Ovary (tissue), 9 donors: ENCODE results near the gene FAM3C. TPM values are rescaled to one million over a fixed set of nuclear protein-coding genes. Genes with fewer than 3 reads are reported as not detected.
"Not testable (repeated sequence)": the region's sequence is repeated elsewhere in the genome, so short reads cannot be mapped to it uniquely, and the experiment has no call there.

ENCODE experiments used
- DNase-seq, 5 donors: peaks; one replicate each; pipeline ENCODE4 v3.0.0-alpha.2; 2019 to 2020
- H3K27ac ChIP-seq, 2 donors: fragments of 200-600 bp; one replicate each; pipeline versions ENCODE4 v1.5.1 to v1.8.0; 2019 to 2022
- H3K27me3 ChIP-seq: fragments of 200-600 bp; one replicate; pipeline ENCODE4 v1.8.0; 2022
- H3K36me3 ChIP-seq: fragments of 200-600 bp; sonication (generic); one replicate; pipeline ENCODE4 v1.5.1; 2019
- H3K4me1 ChIP-seq: one replicate; pipeline ENCODE4 v1.8.1; 2013; ENCODE audit warnings: mild to moderate bottlenecking, moderate library complexity; ENCODE audit not compliant: insufficient read depth
- H3K4me3 ChIP-seq: fragments of 200-600 bp; sonication (generic); one replicate; pipeline ENCODE4 v1.5.1; 2017
- H3K9me3 ChIP-seq, 2 donors: fragments of 200-600 bp in 1 of 2; sonication (generic) in 1 of 2; one replicate each; pipeline versions ENCODE4 v1.5.1 to v1.8.1; 2013 to 2019; ENCODE audit warnings: mild to moderate bottlenecking in 1 of 2, moderate library complexity in 1 of 2
- CTCF ChIP-seq, 3 donors: fragments of 450-650 bp in 2 of 3; fragments of 200-600 bp in 1 of 3; IDR thresholded peaks; one replicate each; pipeline versions ENCODE4 v1.5.1 to v1.8.0; 2016 to 2022; ENCODE audit warnings: antibody characterized with exemption in 3 of 3, mild to moderate bottlenecking in 1 of 3
- EP300 ChIP-seq: sonication (generic); formaldehyde crosslinking; IDR thresholded peaks from one replicate; pipeline ENCODE4 v1.6.1; 2017; ENCODE audit warnings: antibody characterized with exemption
- POLR2A ChIP-seq: fragments of 450-650 bp; IDR thresholded peaks from one replicate; pipeline ENCODE4 v1.6.1; 2017; ENCODE audit warnings: antibody characterized with exemption, mild to moderate bottlenecking, moderate library complexity
- WGBS, 3 donors: extraction: QIAGEN DNeasy Blood & Tissue Kit in 1 of 3; methylation state at CpG; one replicate each; pipeline versions ENCODE4 v1.1.5 to v1.1.7; 2013 to 2017; 5-methylcytosine and 5-hydroxymethylcytosine counted together
- intact Hi-C, 4 donors: fragments of 100-400 bp; cut with DNase I; formaldehyde crosslinking; loops; one replicate each; pipeline versions ENCODE4 v1.11.0 to v1.15.1; 2022 to 2023
- polyA plus RNA-seq, 2 donors: library from polyadenylated mRNA; stranded (reverse); fragments of 200-250 nt in 1 of 2; fragments of 350-450 nt in 1 of 2; fragmentation: Illumina TruSeq in 1 of 2; extraction: RNeasy Lipid Tissue Mini Kit (QIAGEN cat#74804) in 1 of 2; gene quantifications; one replicate each; pipeline ENCODE4 v1.2.3, GENCODE V29; 2013 to 2014
- total RNA-seq, 7 donors: library from RNA; depleted of rRNA in 2 of 7; stranded (reverse); fragments of >200 nt in 2 of 7; fragmentation: NEBNext Ultra II Directional in 3 of 7; extraction: Animal tissue kit (Norgen Biotek cat#: 25700) in 3 of 7; gene quantifications; one replicate each; pipeline versions ENCODE4 v1.1.0 to v1.2.4, GENCODE V29; 2016 to 2023
- donor health status: DM: no; HTN: no; CAD: no; lungs with moderate emphysema.
- donor health status: DM: no; HTN: no; CAD: no.
- donor health status: Bipolar disorder and iron deficiency.
- donor health status: DM: yes; HTN: yes; CAD: no.
- donor health status: DM: no; HTN: no; CAD: no.
- donor health status: DM: yes; HTN: yes; CAD: no.

Gene FAM3C
- total and polyA plus RNA-seq, 9 donors: 31.8 to 88.9 (median 48.5) TPM

- no peak overlapping the region for H3K27ac ChIP-seq
- no peak for DNase-seq
- 48 to 71% (median 48%) methylated on average over 3 of the region's 3 CpGs for WGBS, 3 donors
- H3K4me3 ChIP-seq: no peak overlapping the region
- H3K9me3 ChIP-seq: no peaks in the 10 kb centered on the region
- intact Hi-C loops: no loop called here
- no peaks in the 10 kb centered on the region for H3K36me3 ChIP-seq
- H3K4me1 ChIP-seq: no peaks in the 10 kb centered on the region
- H3K27me3 ChIP-seq: no peaks in the 10 kb centered on the region
- TF ChIP-seq CTCF (IDR thresholded peaks at IDR 0.05): no peak
- no peak for TF ChIP-seq EP300
- no peak for TF ChIP-seq POLR2A
These were observed 73.6 kb downstream of the FAM3C start for GRCh38 chr7:121322460-121322859.

- 91 to 97% (median 93%) methylated on average over 3 of the region's 3 CpGs for WGBS, 3 donors
- H3K4me3 ChIP-seq, H3K27ac ChIP-seq, H3K27me3 ChIP-seq, DNase-seq, H3K9me3 ChIP-seq, intact Hi-C loops, H3K4me1 ChIP-seq, H3K36me3 ChIP-seq: not testable (repeated sequence)
These were observed 80.9 kb downstream of the FAM3C start for GRCh38 chr7:121315170-121315569.

- intact Hi-C loops: no loop called here
- H3K27me3 ChIP-seq: no peaks in the 10 kb centered on the region
- H3K4me1 ChIP-seq: no peaks in the 10 kb centered on the region
- H3K27ac ChIP-seq: no peak overlapping the region
- no peaks in the 10 kb centered on the region for H3K9me3 ChIP-seq
- DNase-seq: no peak
- H3K4me3 ChIP-seq: no peak overlapping the region
- no peak for TF ChIP-seq EP300
- TF ChIP-seq POLR2A: no peak
- TF ChIP-seq CTCF (IDR thresholded peaks at IDR 0.05): no peak
- H3K36me3 ChIP-seq: no peaks in the 10 kb centered on the region
- WGBS, 3 donors: 43 to 48% (median 44%) methylated on average over 9 of the region's 9 CpGs
These were observed 82.1 kb downstream of the FAM3C start for GRCh38 chr7:121313793-121314676.

GRCh38 chr7:121313220-121313792, 82.8 kb downstream of the FAM3C start:
- TF ChIP-seq EP300 (no peak), POLR2A (no peak), CTCF (IDR thresholded peaks at IDR 0.05) (no peak)
- 74 to 78% (median 75%) methylated on average over 3 of the region's 3 CpGs for WGBS, 3 donors
- H3K9me3 ChIP-seq: no peaks in the 10 kb centered on the region

GRCh38 chr7:121307021-121307574, 89.0 kb downstream of the FAM3C start:
- no peaks in the 10 kb centered on the region for H3K9me3 ChIP-seq
- no peak for DNase-seq
- no peak overlapping the region for H3K4me3 ChIP-seq
- H3K27ac ChIP-seq: no peak overlapping the region
- WGBS, 3 donors: 75 to 83% (median 76%) methylated on average over 4 of the region's 4 CpGs
- TF ChIP-seq POLR2A (no peak), EP300 (no peak), CTCF (IDR thresholded peaks at IDR 0.05) (no peak)
- intact Hi-C loops: no loop called here
- no peaks in the 10 kb centered on the region for H3K27me3 ChIP-seq
- H3K36me3 ChIP-seq: no peaks in the 10 kb centered on the region
- no peaks in the 10 kb centered on the region for H3K4me1 ChIP-seq

More at GRCh38 chr7:121313220-121313792, 82.8 kb downstream of the FAM3C start:
- Histone ChIP-seq H3K4me3 (no peak overlapping the region), H3K27me3 (no peaks in the 10 kb centered on the region), H3K36me3 (no peaks in the 10 kb centered on the region), H3K27ac (no peak overlapping the region), H3K4me1 (no peaks in the 10 kb centered on the region)
- intact Hi-C loops: no loop called here
- DNase-seq: no peak
